Keratinocyte (primary cell): ENCODE data around the gene HSF2.
"Not testable (repeated sequence)": the region's sequence is repeated elsewhere in the genome, so short reads cannot be mapped to it uniquely, and the experiment has no call there.

ENCODE experiments used
- EZH2 ChIP-seq: IDR thresholded peaks from one replicate; pipeline ENCODE4 v1.6.1; 2012; ENCODE audit warnings: inconsistent platforms, mild to moderate bottlenecking, low read length, moderate library complexity
- TF ChIP-seq, protein P1 (sequence below), 3 experiments: IDR thresholded peaks in 1 of 3; conservative IDR thresholded peaks in 1 of 3; optimal IDR thresholded peaks in 1 of 3; 2 replicates in 2 of 3; 3 replicates in 1 of 3; pipeline versions ENCODE3 to v1.5.1; 2011; ENCODE audit warnings: low read length in 3 of 3, mild to moderate bottlenecking in 3 of 3, moderate library complexity in 2 of 3, control low read depth in 1 of 3, inconsistent platforms in 1 of 3; ENCODE audit not compliant: insufficient read depth in 2 of 3; ENCODE audit errors: extremely low read depth in 1 of 3

DNA sequence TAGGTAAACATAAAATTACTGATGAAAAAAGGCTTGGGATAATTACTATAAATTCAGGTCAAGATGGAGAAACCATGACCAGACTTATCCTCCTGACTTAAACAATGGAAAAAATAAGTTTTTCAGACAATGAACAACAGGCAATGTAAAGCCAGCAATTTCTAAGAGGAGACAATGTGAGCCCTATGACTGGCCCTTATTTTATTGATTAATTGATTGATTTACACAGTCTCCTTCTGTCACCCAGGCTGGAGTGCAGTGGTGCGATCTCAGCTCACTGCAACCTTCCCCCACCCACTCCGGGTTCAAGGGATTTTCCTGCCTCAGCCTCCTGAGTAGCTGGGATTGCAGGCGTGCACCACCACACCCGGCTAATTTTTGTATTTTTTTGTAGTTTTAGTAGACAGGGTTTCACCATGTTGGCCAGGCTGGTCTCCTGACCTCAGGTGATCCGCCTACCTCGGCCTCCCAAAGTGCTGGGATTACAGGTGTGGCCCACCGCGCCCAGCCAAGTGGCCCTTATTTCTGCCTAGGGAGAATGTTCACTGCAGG, 60.5 kb downstream of the HSF2 start:
- TF ChIP-seq, protein P1, sequence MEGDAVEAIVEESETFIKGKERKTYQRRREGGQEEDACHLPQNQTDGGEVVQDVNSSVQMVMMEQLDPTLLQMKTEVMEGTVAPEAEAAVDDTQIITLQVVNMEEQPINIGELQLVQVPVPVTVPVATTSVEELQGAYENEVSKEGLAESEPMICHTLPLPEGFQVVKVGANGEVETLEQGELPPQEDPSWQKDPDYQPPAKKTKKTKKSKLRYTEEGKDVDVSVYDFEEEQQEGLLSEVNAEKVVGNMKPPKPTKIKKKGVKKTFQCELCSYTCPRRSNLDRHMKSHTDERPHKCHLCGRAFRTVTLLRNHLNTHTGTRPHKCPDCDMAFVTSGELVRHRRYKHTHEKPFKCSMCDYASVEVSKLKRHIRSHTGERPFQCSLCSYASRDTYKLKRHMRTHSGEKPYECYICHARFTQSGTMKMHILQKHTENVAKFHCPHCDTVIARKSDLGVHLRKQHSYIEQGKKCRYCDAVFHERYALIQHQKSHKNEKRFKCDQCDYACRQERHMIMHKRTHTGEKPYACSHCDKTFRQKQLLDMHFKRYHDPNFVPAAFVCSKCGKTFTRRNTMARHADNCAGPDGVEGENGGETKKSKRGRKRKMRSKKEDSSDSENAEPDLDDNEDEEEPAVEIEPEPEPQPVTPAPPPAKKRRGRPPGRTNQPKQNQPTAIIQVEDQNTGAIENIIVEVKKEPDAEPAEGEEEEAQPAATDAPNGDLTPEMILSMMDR (optimal IDR thresholded peaks at IDR 0.05 in 1 of 3, IDR thresholded peaks at IDR 0.05 in 1 of 3, conservative IDR thresholded peaks at IDR 0.05 in 1 of 3; ENCODE audit: extremely low read depth in 1 of 3, insufficient read depth in 2 of 3, low read length in 3 of 3), result not testable (repeated sequence)
- TF ChIP-seq EZH2, result not testable (repeated sequence)
